Stimulated activated memory B cell treated with anti-CD40 and anti-IgM and Interleukin-4, amounts not matched to agents 10 μg/mL and 1 μg/mL and 100 μg/mL, for 72 hours (primary cell): ENCODE measurements around the gene BMI1.
A peak's percentile ranks its signal among the peaks of the same experiment; 100 is the strongest.

Experiments used
- ATAC-seq: fragments of 150-1000 bp; cut with Tn5 transposase; 2 replicates; pipeline ENCODE4 v1.10.0; 2021
- H3K27ac Mint-ChIP-seq: one replicate; pipeline ENCODE4 v1.8.0; 2022; ENCODE audit warnings: mild to moderate bottlenecking, mixed read lengths
- H3K27me3 Mint-ChIP-seq: one replicate; pipeline ENCODE4 v1.8.0; 2022; ENCODE audit warnings: mixed read lengths
- H3K36me3 Mint-ChIP-seq: one replicate; pipeline ENCODE4 v1.8.0; 2022; ENCODE audit warnings: mixed read lengths
- H3K4me1 Mint-ChIP-seq: one replicate; pipeline ENCODE4 v1.8.0; 2022; ENCODE audit warnings: mixed read lengths
- H3K4me3 Mint-ChIP-seq: one replicate; pipeline ENCODE4 v1.8.0; 2022; ENCODE audit warnings: mild to moderate bottlenecking, moderate library complexity, mixed read lengths
- H3K9me3 Mint-ChIP-seq: one replicate; pipeline ENCODE4 v1.8.0; 2022; ENCODE audit warnings: mixed read lengths

Gene BMI1

GRCh38 chr10:22325272-22326144 lies 4.6 kb downstream of the BMI1 start:
- Mint-ChIP-seq H3K4me3 (peak overlapping the region; percentile 80), H3K27me3 (no peaks in the 10 kb centered on the region), H3K27ac (peak overlapping the region; percentile 66), H3K9me3 (no peaks in the 10 kb centered on the region), H3K36me3 (peaks cover 10% of the 10 kb centered on the region), H3K4me1 (peaks cover 40% of the 10 kb centered on the region)
- peak; percentile 70 for ATAC-seq

GRCh38 chr10:22326145-22326702 lies 5.3 kb downstream of the BMI1 start:
- peak overlapping the region; percentile 66 for H3K27ac Mint-ChIP-seq
- no peaks in the 10 kb centered on the region for H3K27me3 Mint-ChIP-seq
- peaks cover 40% of the 10 kb centered on the region for H3K4me1 Mint-ChIP-seq
- ATAC-seq = no peak
- peak overlapping the region; percentile 75 for H3K4me3 Mint-ChIP-seq
- no peaks in the 10 kb centered on the region for H3K9me3 Mint-ChIP-seq
- H3K36me3 Mint-ChIP-seq = peaks cover 10% of the 10 kb centered on the region

GRCh38 chr10:22329150-22329549 lies 8.3 kb downstream of the BMI1 start:
- Mint-ChIP-seq H3K27ac (no peak overlapping the region), H3K36me3 (peaks cover 18% of the 10 kb centered on the region), H3K4me3 (no peak overlapping the region), H3K4me1 (peaks cover 30% of the 10 kb centered on the region), H3K9me3 (peaks cover 3% of the 10 kb centered on the region), H3K27me3 (no peaks in the 10 kb centered on the region)
- ATAC-seq = no peak

GRCh38 chr10:22332116-22332692 lies 11.3 kb downstream of the BMI1 start:
- H3K27me3 Mint-ChIP-seq = peaks cover 15% of the 10 kb centered on the region

GRCh38 chr10:22333167-22333974 lies 12.5 kb downstream of the BMI1 start:
- peak overlapping the region; percentile 65 for H3K4me3 Mint-ChIP-seq
- peaks cover 3% of the 10 kb centered on the region for H3K9me3 Mint-ChIP-seq
- peaks cover 18% of the 10 kb centered on the region for H3K36me3 Mint-ChIP-seq
- H3K4me1 Mint-ChIP-seq = peaks cover 27% of the 10 kb centered on the region
- no peak for ATAC-seq
- H3K27ac Mint-ChIP-seq = peak overlapping the region; percentile 61
- peaks cover 22% of the 10 kb centered on the region for H3K27me3 Mint-ChIP-seq

More at GRCh38 chr10:22332116-22332692, 11.3 kb downstream of the BMI1 start:
- Mint-ChIP-seq H3K4me3 (no peak overlapping the region), H3K9me3 (peaks cover 3% of the 10 kb centered on the region), H3K4me1 (peaks cover 27% of the 10 kb centered on the region), H3K27ac (no peak overlapping the region), H3K36me3 (peaks cover 18% of the 10 kb centered on the region)
- no peak for ATAC-seq

- Mint-ChIP-seq H3K27ac (peak overlapping the region; percentile 61), H3K36me3 (peaks cover 18% of the 10 kb centered on the region), H3K4me1 (peaks cover 27% of the 10 kb centered on the region), H3K27me3 (peaks cover 22% of the 10 kb centered on the region), H3K9me3 (peaks cover 3% of the 10 kb centered on the region), H3K4me3 (peak overlapping the region; percentile 65)
- ATAC-seq = no peak
These were observed 13.0 kb downstream of the BMI1 start for GRCh38 chr10:22333975-22334282.

GRCh38 chr10:22334414-22335172 lies 13.7 kb downstream of the BMI1 start:
- Mint-ChIP-seq H3K4me1 (peaks cover 27% of the 10 kb centered on the region), H3K27ac (peak overlapping the region; percentile 93), H3K4me3 (peak overlapping the region; percentile 87), H3K9me3 (peaks cover 3% of the 10 kb centered on the region), H3K36me3 (peaks cover 12% of the 10 kb centered on the region), H3K27me3 (peaks cover 22% of the 10 kb centered on the region)
- ATAC-seq = no peak

- Mint-ChIP-seq H3K27me3 (peaks cover 22% of the 10 kb centered on the region), H3K4me1 (peaks cover 31% of the 10 kb centered on the region)
These were observed 14.5 kb downstream of the BMI1 start for GRCh38 chr10:22335173-22335933.

GRCh38 chr10:22338185-22338900 lies 17.4 kb downstream of the BMI1 start:
- ATAC-seq = no peak
- Mint-ChIP-seq H3K4me1 (peaks cover 33% of the 10 kb centered on the region), H3K27me3 (peaks cover 38% of the 10 kb centered on the region), H3K4me3 (no peak overlapping the region), H3K9me3 (peaks cover 3% of the 10 kb centered on the region), H3K36me3 (peaks cover 5% of the 10 kb centered on the region), H3K27ac (no peak overlapping the region)

More at GRCh38 chr10:22335173-22335933, 14.5 kb downstream of the BMI1 start:
- Mint-ChIP-seq H3K36me3 (peaks cover 7% of the 10 kb centered on the region), H3K27ac (peak overlapping the region; percentile 93), H3K4me3 (peak overlapping the region; percentile 87), H3K9me3 (peaks cover 3% of the 10 kb centered on the region)
- ATAC-seq = peak; percentile 85

GRCh38 chr10:22338931-22339330 lies 18.0 kb downstream of the BMI1 start:
- H3K27me3 Mint-ChIP-seq = peaks cover 44% of the 10 kb centered on the region
- H3K4me3 Mint-ChIP-seq = no peak overlapping the region
- no peak for ATAC-seq
- no peak overlapping the region for H3K27ac Mint-ChIP-seq
- no peaks in the 10 kb centered on the region for H3K9me3 Mint-ChIP-seq
- H3K36me3 Mint-ChIP-seq = no peaks in the 10 kb centered on the region
- H3K4me1 Mint-ChIP-seq = peaks cover 32% of the 10 kb centered on the region

- ATAC-seq = no peak
- Mint-ChIP-seq H3K4me1 (peaks cover 36% of the 10 kb centered on the region), H3K36me3 (no peaks in the 10 kb centered on the region)
These were observed 18.9 kb downstream of the BMI1 start for GRCh38 chr10:22339761-22340328.

GRCh38 chr10:22340329-22341189 lies 19.7 kb downstream of the BMI1 start:
- peaks cover 35% of the 10 kb centered on the region for H3K4me1 Mint-ChIP-seq
- no peaks in the 10 kb centered on the region for H3K36me3 Mint-ChIP-seq
- H3K27me3 Mint-ChIP-seq = peaks cover 56% of the 10 kb centered on the region
- no peaks in the 10 kb centered on the region for H3K9me3 Mint-ChIP-seq
- peak overlapping the region; percentile 84 for H3K27ac Mint-ChIP-seq
- peak overlapping the region; percentile 89 for H3K4me3 Mint-ChIP-seq
- ATAC-seq = peak; percentile 84

More at GRCh38 chr10:22339761-22340328, 18.9 kb downstream of the BMI1 start:
- Mint-ChIP-seq H3K27ac (peak overlapping the region; percentile 84), H3K27me3 (peaks cover 53% of the 10 kb centered on the region), H3K4me3 (peak overlapping the region; percentile 89), H3K9me3 (no peaks in the 10 kb centered on the region)
